Measurements from ENCODE around the gene KCNT2. TPM values are rescaled to one million over a fixed set of nuclear protein-coding genes. Genes with fewer than 3 reads are reported as not detected.

The KCNT2 gene
- total RNA-seq, 1 experiment from 2014 or later: 9.1 TPM

GRCh38 chr1:196229546-196229945 is 378.7 kb downstream of the KCNT2 start:
- Histone ChIP-seq H3K9ac (ENCODE audit: extremely low read depth, insufficient read length, low read length) (no peak overlapping the region), H3T11ph (ENCODE audit: low read length) (no peak overlapping the region), H3K4me2 (ENCODE audit: insufficient read depth, insufficient read length, low read length) (no peak overlapping the region), H3K27me3 (ENCODE audit: insufficient read depth, low read length) (no peaks in the 10 kb centered on the region), H4K91ac (ENCODE audit: insufficient read length, low read depth, low read length) (no peak overlapping the region), H3K4ac (ENCODE audit: low read depth, low read length) (no peak overlapping the region), H3K18ac (ENCODE audit: insufficient read length, low read depth, low read length) (no peak overlapping the region), H2BK12ac (ENCODE audit: insufficient read length, low read depth, low read length) (no peak overlapping the region), H2BK5ac (ENCODE audit: insufficient read length, low read length) (no peak overlapping the region), H2AFZ (ENCODE audit: low read length) (no peak overlapping the region), H4K20me1 (ENCODE audit: control insufficient read depth, insufficient read depth, insufficient read length) (no peaks in the 10 kb centered on the region), H2BK120ac (ENCODE audit: low read depth, low read length, poor library complexity, severe bottlenecking) (no peak overlapping the region), H3K79me1 (ENCODE audit: insufficient read depth, low read depth, low read length, poor library complexity, severe bottlenecking) (no peaks in the 10 kb centered on the region), H4K8ac (replicated peaks; ENCODE audit: insufficient read length, low read depth, low read length) (no peak overlapping the region), H4K5ac (ENCODE audit: insufficient read length, low read depth, low read length) (no peak overlapping the region), H3K23me2 (ENCODE audit: insufficient read length, low read depth, low read length, poor library complexity, severe bottlenecking) (no peaks in the 10 kb centered on the region), H3K56ac (ENCODE audit: insufficient read length, low read depth, low read length) (no peak overlapping the region), H3K14ac (ENCODE audit: insufficient read depth, low read length) (no peak overlapping the region), H2BK20ac (ENCODE audit: low read depth, low read length, poor library complexity, severe bottlenecking) (no peak overlapping the region), H3K4me1 (ENCODE audit: insufficient read depth, low read length) (no peaks in the 10 kb centered on the region), H3K23ac (ENCODE audit: insufficient read length, low read depth, low read length) (no peak overlapping the region), H3K9me3 (ENCODE audit: control insufficient read depth, low read depth, low read length) (no peaks in the 10 kb centered on the region), H3K79me2 (ENCODE audit: insufficient read depth, low read length) (no peaks in the 10 kb centered on the region), H2BK15ac (ENCODE audit: low read depth, low read length) (no peak overlapping the region), H2AK5ac (ENCODE audit: insufficient read length, low read length) (no peak overlapping the region), H3K27ac (ENCODE audit: insufficient read length, low read depth, low read length) (no peak overlapping the region)
- TF ChIP-seq, protein P1, sequence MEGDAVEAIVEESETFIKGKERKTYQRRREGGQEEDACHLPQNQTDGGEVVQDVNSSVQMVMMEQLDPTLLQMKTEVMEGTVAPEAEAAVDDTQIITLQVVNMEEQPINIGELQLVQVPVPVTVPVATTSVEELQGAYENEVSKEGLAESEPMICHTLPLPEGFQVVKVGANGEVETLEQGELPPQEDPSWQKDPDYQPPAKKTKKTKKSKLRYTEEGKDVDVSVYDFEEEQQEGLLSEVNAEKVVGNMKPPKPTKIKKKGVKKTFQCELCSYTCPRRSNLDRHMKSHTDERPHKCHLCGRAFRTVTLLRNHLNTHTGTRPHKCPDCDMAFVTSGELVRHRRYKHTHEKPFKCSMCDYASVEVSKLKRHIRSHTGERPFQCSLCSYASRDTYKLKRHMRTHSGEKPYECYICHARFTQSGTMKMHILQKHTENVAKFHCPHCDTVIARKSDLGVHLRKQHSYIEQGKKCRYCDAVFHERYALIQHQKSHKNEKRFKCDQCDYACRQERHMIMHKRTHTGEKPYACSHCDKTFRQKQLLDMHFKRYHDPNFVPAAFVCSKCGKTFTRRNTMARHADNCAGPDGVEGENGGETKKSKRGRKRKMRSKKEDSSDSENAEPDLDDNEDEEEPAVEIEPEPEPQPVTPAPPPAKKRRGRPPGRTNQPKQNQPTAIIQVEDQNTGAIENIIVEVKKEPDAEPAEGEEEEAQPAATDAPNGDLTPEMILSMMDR (conservative IDR thresholded peaks at IDR 0.05): no peak
- H3K27me3 Mint-ChIP-seq (ENCODE audit: low read depth): no peaks in the 10 kb centered on the region
- peaks cover 4 to 5% of the 10 kb centered on the region in 2 experiments for H3K9me3 Mint-ChIP-seq
- peaks cover 0 to 3% of the 10 kb centered on the region in 2 experiments; a peak in 1 of 4 replicates for H3K4me1 Mint-ChIP-seq
- DNase-seq: no peak
- no peak overlapping the region for H3K27ac Mint-ChIP-seq
- H3K36me3 Mint-ChIP-seq (ENCODE audit: insufficient read depth in 1 of 3, low read depth in 3 of 3): peaks cover 4 to 8% (median 4%) of the 10 kb centered on the region in 3 experiments
- no peak overlapping the region for H3K4me3 Mint-ChIP-seq

Measured in H9 (cell line).